A549 (cell line): Measurements from ENCODE around the gene MR1. TPM values are rescaled to one million over a fixed set of nuclear protein-coding genes. Genes with fewer than 3 reads are reported as not detected.

ENCODE experiments used
- ATAC-seq, 2 experiments: fragments of 200-7000 bp in 1 of 2; fragments of >200 bp in 1 of 2; cut with Nextera tagmentation in 1 of 2; cut with Tn5 transposase in 1 of 2; 3 replicates each; pipeline versions ENCODE4 v1.8.0 to v1.9.1; 2018 to 2020; ENCODE audit warnings: mild to moderate bottlenecking in 1 of 2, moderate library complexity in 1 of 2
- CTCF ChIA-PET: fragments of 300-600 bp; sonication (Branson Sonifier 250); formaldehyde crosslinking; extraction: SDS; loops from one replicate; lab custom pipeline; 2021; ENCODE audit warnings: antibody characterized with exemption, inconsistent platforms; lab: Yijun Ruan, JAX
- POLR2A ChIA-PET: fragments of 350-600 bp; formaldehyde crosslinking; extraction: SDS; loops from one replicate; lab custom pipeline; 2021; ENCODE audit warnings: antibody characterized with exemption, inconsistent platforms; lab: Yijun Ruan, JAX
- DNase-seq, 2 experiments: peaks; one replicate each; pipeline versions ENCODE4 v3.0.0 to v3.0.0-alpha.2; 2011 to 2016; ENCODE audit warnings: low read depth in 1 of 2, low spot score in 1 of 2
- FAIRE-seq: peaks from 2 replicates; lab custom pipeline; 2011; peaks lifted over from hg19 to GRCh38; lab: Jason Lieb, UNC
- H3K27ac ChIP-seq, 2 experiments: fragments of >200 bp; sonication (Bioruptor Twin); formaldehyde crosslinking; 3 replicates each; pipeline ENCODE4 v1.5.1; 2016 to 2017
- H3K4me1 ChIP-seq: fragments of >200 bp; sonication (Bioruptor Twin); formaldehyde crosslinking; 3 replicates; pipeline ENCODE4 v1.6.1; 2016
- H3K4me2 ChIP-seq: fragments of >200 bp; sonication (Bioruptor Twin); formaldehyde crosslinking; 3 replicates; pipeline ENCODE4 v1.6.1; 2016
- H3K4me3 ChIP-seq: fragments of >200 bp; sonication (Bioruptor Twin); formaldehyde crosslinking; 3 replicates; pipeline ENCODE4 v1.5.1; 2016
- H3K9me3 ChIP-seq: fragments of >200 bp; sonication (Bioruptor Twin); formaldehyde crosslinking; 3 replicates; pipeline ENCODE4 v1.6.1; 2016
- BCL3 ChIP-seq: fragments of >200 bp; sonication (Bioruptor Twin); formaldehyde crosslinking; IDR thresholded peaks from 3 replicates; pipeline ENCODE4 v1.6.1; 2016
- CBX8 ChIP-seq: fragments of 200-600 bp; sonication (generic); IDR thresholded peaks from 2 replicates; pipeline ENCODE4 v1.6.1; 2016
- CEBPB ChIP-seq, 2 experiments: fragments of >200 bp in 1 of 2; sonication (Bioruptor Twin) in 1 of 2; formaldehyde crosslinking in 1 of 2; IDR thresholded peaks; 2 replicates each; pipeline ENCODE4 v1.6.1; 2012 to 2016
- CHD2 ChIP-seq: fragments of 150-350 bp; IDR thresholded peaks from 2 replicates; pipeline ENCODE4 v1.6.1; 2014; ENCODE audit warnings: low read length; ENCODE audit not compliant: partially characterized antibody
- E2F6 ChIP-seq: IDR thresholded peaks from 2 replicates; pipeline ENCODE4 v1.6.1; 2012; ENCODE audit warnings: low read depth, borderline replicate concordance
- FOSL2 ChIP-seq, 2 experiments: fragments of 450-650 bp in 1 of 2; fragments of >200 bp in 1 of 2; sonication (Bioruptor Twin) in 1 of 2; formaldehyde crosslinking; IDR thresholded peaks; 2 replicates each; pipeline versions ENCODE4 v1.5.0 to v1.6.1; 2016 to 2020; ENCODE audit warnings: mild to moderate bottlenecking in 1 of 2, moderate library complexity in 1 of 2
- HMGXB4 ChIP-seq: fragments of 250-450 bp; sonication (Bioruptor Pico); IDR thresholded peaks from 2 replicates; pipeline ENCODE4 v1.5.0; 2021; ENCODE audit warnings: mild to moderate bottlenecking, moderate library complexity, borderline replicate concordance
- HOXA7 ChIP-seq: fragments of 250-450 bp; sonication (Bioruptor Pico); IDR thresholded peaks from 2 replicates; pipeline ENCODE4 v1.5.0; 2020; ENCODE audit warnings: mild to moderate bottlenecking, moderate library complexity
- HOXB13 ChIP-seq: fragments of 250-450 bp; sonication (Bioruptor Pico); IDR thresholded peaks from 2 replicates; pipeline ENCODE4 v1.5.0; 2020; ENCODE audit warnings: low read depth, mild to moderate bottlenecking, moderate library complexity
- JUN ChIP-seq, 2 experiments: fragments of >200 bp; sonication (Bioruptor Twin); formaldehyde crosslinking; IDR thresholded peaks; 2 replicates in 1 of 2; 3 replicates in 1 of 2; pipeline ENCODE4 v1.6.1; 2016 to 2017
- KDM1A ChIP-seq: fragments of 200-600 bp; sonication (generic); IDR thresholded peaks from 2 replicates; pipeline ENCODE4 v1.6.1; 2016; ENCODE audit warnings: low read depth, mild to moderate bottlenecking
- KDM5A ChIP-seq: fragments of 200-600 bp; sonication (generic); IDR thresholded peaks from 2 replicates; pipeline ENCODE4 v1.6.1; 2016; ENCODE audit warnings: antibody characterized with exemption, mild to moderate bottlenecking
- MYC ChIP-seq: IDR thresholded peaks from 2 replicates; pipeline ENCODE4 v1.6.1; 2012; ENCODE audit warnings: mild to moderate bottlenecking, inconsistent platforms, low read length, improper control_type of control experiment, borderline replicate concordance
- NR3C1 ChIP-seq: fragments of >200 bp; sonication (Bioruptor Twin); formaldehyde crosslinking; IDR thresholded peaks from 3 replicates; pipeline ENCODE4 v1.6.1; 2017
- PHF8 ChIP-seq: fragments of 200-600 bp; sonication (generic); IDR thresholded peaks from 2 replicates; pipeline ENCODE4 v1.6.1; 2016; ENCODE audit warnings: low read depth, mild to moderate bottlenecking, antibody characterized with exemption, moderate library complexity, borderline replicate concordance
- POLR2A ChIP-seq: IDR thresholded peaks from 2 replicates; pipeline ENCODE4 v1.6.1; 2012; ENCODE audit warnings: mild to moderate bottlenecking, low read length
- POLR2AphosphoS2 ChIP-seq: conservative IDR thresholded peaks from 2 replicates; pipeline ENCODE4 v1.6.1; 2012; ENCODE audit warnings: low read length, improper control_type of control experiment, inconsistent platforms
- RAD21 ChIP-seq, 2 experiments: fragments of >200 bp in 1 of 2; sonication (Bioruptor Twin) in 1 of 2; formaldehyde crosslinking in 1 of 2; IDR thresholded peaks in 1 of 2; conservative IDR thresholded peaks in 1 of 2; 2 replicates in 1 of 2; 3 replicates in 1 of 2; pipeline ENCODE4 v1.6.1; 2012 to 2018; ENCODE audit warnings: inconsistent platforms in 1 of 2
- RARB ChIP-seq: fragments of 250-450 bp; sonication (Bioruptor Pico); IDR thresholded peaks from 2 replicates; pipeline ENCODE4 v1.8.0; 2021; ENCODE audit warnings: mild to moderate bottlenecking, moderate library complexity
- REST ChIP-seq: fragments of 200-600 bp; sonication (generic); IDR thresholded peaks from 2 replicates; pipeline ENCODE4 v1.6.1; 2016; ENCODE audit warnings: antibody characterized with exemption, mild to moderate bottlenecking, moderate library complexity
- RFX5 ChIP-seq: fragments of 450-650 bp; IDR thresholded peaks from 2 replicates; pipeline ENCODE4 v1.7.1; 2014; ENCODE audit warnings: antibody characterized with exemption, mild to moderate bottlenecking, moderate library complexity
- SREBF2 ChIP-seq: fragments of 450-650 bp; IDR thresholded peaks from 2 replicates; pipeline ENCODE4 v1.6.1; 2014; ENCODE audit warnings: mild to moderate bottlenecking, moderate library complexity
- TFCP2L1 ChIP-seq: fragments of 250-450 bp; sonication (Bioruptor Pico); IDR thresholded peaks from 2 replicates; pipeline ENCODE4 v1.5.0; 2021; ENCODE audit warnings: mild to moderate bottlenecking
- USF2 ChIP-seq: fragments of 450-650 bp; IDR thresholded peaks from 2 replicates; pipeline ENCODE4 v1.6.1; 2014; ENCODE audit warnings: antibody characterized with exemption
- ZNF302 ChIP-seq: fragments of 250-450 bp; sonication (Bioruptor Pico); IDR thresholded peaks from 2 replicates; pipeline ENCODE4 v1.9.0; 2021; ENCODE audit warnings: inconsistent platforms, mild to moderate bottlenecking, moderate library complexity
- WGBS: methylation state at CpG from one replicate; pipeline ENCODE4 v1.1.6; 2017; ENCODE audit errors: missing lambda C conversion rate; 5-methylcytosine and 5-hydroxymethylcytosine counted together
- polyA plus RNA-seq, 4 experiments: library from polyadenylated mRNA; depleted of rRNA in 3 of 4; stranded (reverse); fragments of >200 nt; fragmentation: RNase III in 1 of 4; extraction: RNeasy Plus Mini Kit Qiagen cat#74134 plus additional on column Dnase treatment in 1 of 4; gene quantifications; 2 replicates in 3 of 4; 3 replicates in 1 of 4; pipeline ENCODE4 v1.2.3, GENCODE V29; 2011 to 2017

The MR1 gene
- polyA plus RNA-seq, 2 of the 4 experiments (the other 2 are of a cell fraction) = 8.3 to 17.2 TPM

- WGBS = 20% methylated on average over 8 of the region's 8 CpGs
- H3K4me3 ChIP-seq = peak overlapping the region; percentile 91
- ChIA-PET POLR2A (interaction anchor here (0.8 to 2.7 kb wide), 11 partner anchors 9 to 65 kb away, joined by 3 to 12 read pairs (median 4); partner anchors contain the start of gene STX6), CTCF (interaction anchor here (0.6 to 48.3 kb wide), 4 partner anchors 44 to 336 kb away, joined by 3 to 774 read pairs (median 5); no protein-coding TSS in a partner anchor)
- FAIRE-seq = no peak
- H3K27ac ChIP-seq = peak overlapping the region; percentile 72 to 84
- no peaks in the 10 kb centered on the region for H3K9me3 ChIP-seq
- peak; percentile 19 to 33 for ATAC-seq
- TF ChIP-seq ZNF302 (no peak), HOXA7 (CRISPR knock-in tag) (0 out of 2 replicates have a peak, but pooled peaks have one; percentile 30), TFCP2L1 (CRISPR knock-in tag) (0 out of 2 replicates have a peak, but pooled peaks have one; percentile 42), RAD21 (conservative IDR thresholded peaks at IDR 0.05 in 1 of 2, IDR thresholded peaks at IDR 0.05 in 1 of 2) (0 out of 5 replicates have a peak, but pooled peaks have one; percentile 5 to 12), HOXB13 (peak; percentile 9; the same call in 1 of the 2 replicates), FOSL2 (IDR thresholded peaks at IDR 0.05) (no peak), FOSL2 (CRISPR knock-in tag; IDR thresholded peaks at IDR 0.05) (peak; percentile 27; the same call in 1 of the 2 replicates), POLR2AphosphoS2 (no peak)
- peak in 1 of 2 experiments; percentile 61 for DNase-seq
- H3K4me2 ChIP-seq = peak overlapping the region; percentile 92
- peaks cover 47% of the 10 kb centered on the region for H3K4me1 ChIP-seq
Observed at GRCh38 chr1:181087400-181087901, 53.7 kb downstream of the MR1 start.

- H3K27ac ChIP-seq = peak within 1 kb of the TSS; percentile 80 to 97
- ATAC-seq = peak; percentile 80 to 89
- no peaks in the 10 kb centered on the region for H3K9me3 ChIP-seq
- H3K4me1 ChIP-seq = peaks cover 56% of the 10 kb centered on the region
- peak within 1 kb of the TSS; percentile 91 for H3K4me3 ChIP-seq
- H3K4me2 ChIP-seq = peak within 1 kb of the TSS; percentile 96
- CTCF ChIA-PET = interaction anchor here (1.0 to 48.3 kb wide), 4 partner anchors 12 to 207 kb away, joined by 3 to 774 read pairs (median 28); no protein-coding TSS in a partner anchor
- no peak for FAIRE-seq
- peak; percentile 86 to 98 for DNase-seq
- 2% methylated on average over 38 of the region's 76 CpGs for WGBS
- POLR2A ChIA-PET = interaction anchor here (0.7 to 2.7 kb wide), 29 partner anchors 7 to 1056 kb away, joined by 3 to 21 read pairs (median 5); partner anchors contain the start of genes MR1 and STX6
- TF ChIP-seq E2F6 (peak; percentile 83; the same call in 1 of the 2 replicates), HMGXB4 (CRISPR knock-in tag) (no peak), POLR2A (peak; percentile 100), USF2 (peak; percentile 93), RFX5 (peak; percentile 63; the same call in 1 of the 2 replicates), BCL3 (peak; percentile 100), SREBF2 (no peak), CEBPB (IDR thresholded peaks at IDR 0.05) (no peak), CBX8 (no peak), RARB (CRISPR knock-in tag) (0 out of 2 replicates have a peak, but pooled peaks have one; percentile 47), JUN (IDR thresholded peaks at IDR 0.05) (peak; percentile 96 to 100), ZNF302 (no peak), PHF8 (peak; percentile 64), KDM5A (no peak), RAD21 (conservative IDR thresholded peaks at IDR 0.05 in 1 of 2, IDR thresholded peaks at IDR 0.05 in 1 of 2) (peak; percentile 40), MYC (0 out of 2 replicates have a peak, but pooled peaks have one; percentile 47), NR3C1 (no peak), KDM1A (no peak), CHD2 (peak; percentile 46), REST (peak; percentile 38; the same call in 1 of the 2 replicates)
Observed at GRCh38 chr1:181088079-181089016, 54.6 kb downstream of the MR1 start, which contains the start of gene IER5. Gene IER5 (plus strand): TSS chr1:181088700. CDS start chr1:181088903, 203 bp downstream.
